Anterior cingulate cortex (tissue), 58 donors: ENCODE measurements around the gene MAGEF1.
A peak's percentile ranks its signal among the peaks of the same experiment; 100 is the strongest.

ENCODE experiments used
- DNase-seq, 58 donors: peaks; one replicate each; lab custom pipeline; 2025; lab: John Stamatoyannopoulos, UW

Gene MAGEF1, protein sequence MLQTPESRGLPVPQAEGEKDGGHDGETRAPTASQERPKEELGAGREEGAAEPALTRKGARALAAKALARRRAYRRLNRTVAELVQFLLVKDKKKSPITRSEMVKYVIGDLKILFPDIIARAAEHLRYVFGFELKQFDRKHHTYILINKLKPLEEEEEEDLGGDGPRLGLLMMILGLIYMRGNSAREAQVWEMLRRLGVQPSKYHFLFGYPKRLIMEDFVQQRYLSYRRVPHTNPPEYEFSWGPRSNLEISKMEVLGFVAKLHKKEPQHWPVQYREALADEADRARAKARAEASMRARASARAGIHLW

DNA sequence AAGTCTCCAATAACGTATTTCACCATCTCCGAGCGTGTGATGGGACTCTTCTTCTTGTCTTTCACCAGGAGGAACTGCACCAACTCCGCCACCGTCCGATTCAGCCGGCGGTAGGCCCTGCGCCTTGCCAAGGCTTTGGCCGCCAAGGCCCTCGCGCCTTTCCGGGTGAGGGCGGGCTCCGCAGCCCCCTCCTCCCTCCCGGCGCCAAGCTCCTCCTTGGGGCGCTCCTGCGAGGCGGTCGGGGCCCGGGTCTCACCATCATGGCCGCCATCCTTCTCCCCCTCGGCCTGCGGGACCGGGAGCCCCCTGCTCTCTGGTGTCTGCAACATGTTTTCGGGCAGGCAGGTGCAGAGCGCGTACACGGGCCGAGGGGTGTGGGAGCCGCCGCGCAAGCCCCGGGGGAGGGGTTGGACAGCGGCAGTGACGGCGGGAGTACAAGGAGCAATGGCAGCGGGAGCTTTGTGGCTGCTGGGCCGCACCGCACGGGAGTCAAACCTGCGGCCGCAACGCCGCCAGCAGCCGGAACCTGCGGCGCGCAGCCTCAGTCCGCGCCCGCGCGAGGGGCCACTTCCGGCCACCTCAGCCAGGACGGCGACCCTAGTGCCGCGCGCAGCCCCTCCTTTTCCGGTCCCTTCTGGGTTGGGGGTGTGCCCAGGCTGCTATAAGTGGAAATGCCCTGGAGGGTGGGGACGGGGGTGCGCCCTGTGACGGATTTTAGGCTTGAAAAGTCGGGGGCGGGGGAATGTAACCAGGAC lies at the start of gene MAGEF1:
Gene MAGEF1 (minus strand): TSS at position 572 of the 755 bp plus-strand sequence. CDS start 243 bp downstream, at position 329.
- peak in 56 of 58 donors; percentile 36 to 86 (median 74) for DNase-seq

DNA sequence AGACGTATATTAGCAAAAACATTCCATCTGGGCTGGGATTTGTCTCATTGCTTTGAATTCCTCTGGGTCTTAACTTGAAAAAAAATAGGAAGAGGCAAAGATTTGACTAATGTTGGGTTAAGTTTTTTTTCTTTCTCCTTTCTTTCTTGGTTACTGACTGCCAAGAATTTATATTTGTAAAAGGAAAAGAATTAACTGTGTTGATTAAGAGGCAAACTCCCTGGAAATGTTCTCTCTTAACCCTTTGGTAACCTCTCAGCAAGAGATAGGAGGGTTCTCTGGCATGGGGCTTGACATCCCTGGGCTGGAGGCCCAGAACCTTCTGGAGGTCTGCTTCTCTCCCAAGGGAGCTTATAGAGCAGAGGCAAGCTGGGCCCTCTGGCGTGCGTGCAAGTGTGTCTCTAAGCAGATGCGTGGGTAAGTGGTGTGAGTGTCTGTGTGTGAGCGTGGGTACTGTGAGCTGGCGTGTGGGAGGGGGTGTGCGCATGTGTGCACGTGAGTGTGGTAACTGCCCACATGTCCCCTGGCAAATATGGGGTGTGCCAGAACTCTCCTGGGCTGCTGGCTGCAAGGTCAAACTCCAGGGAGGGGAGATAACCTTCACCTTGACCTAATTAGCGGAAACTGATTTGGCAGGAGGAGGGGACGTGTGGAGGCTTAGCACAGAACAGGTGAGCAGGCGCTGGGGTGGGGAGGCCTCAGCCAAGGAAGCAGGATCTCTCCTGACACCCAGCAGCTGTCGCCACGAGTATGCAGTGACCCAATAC lies 49.4 kb upstream of the MAGEF1 start:
- DNase-seq, result peak in 10 of 58 donors; percentile 2 to 32 (median 10)

DNA sequence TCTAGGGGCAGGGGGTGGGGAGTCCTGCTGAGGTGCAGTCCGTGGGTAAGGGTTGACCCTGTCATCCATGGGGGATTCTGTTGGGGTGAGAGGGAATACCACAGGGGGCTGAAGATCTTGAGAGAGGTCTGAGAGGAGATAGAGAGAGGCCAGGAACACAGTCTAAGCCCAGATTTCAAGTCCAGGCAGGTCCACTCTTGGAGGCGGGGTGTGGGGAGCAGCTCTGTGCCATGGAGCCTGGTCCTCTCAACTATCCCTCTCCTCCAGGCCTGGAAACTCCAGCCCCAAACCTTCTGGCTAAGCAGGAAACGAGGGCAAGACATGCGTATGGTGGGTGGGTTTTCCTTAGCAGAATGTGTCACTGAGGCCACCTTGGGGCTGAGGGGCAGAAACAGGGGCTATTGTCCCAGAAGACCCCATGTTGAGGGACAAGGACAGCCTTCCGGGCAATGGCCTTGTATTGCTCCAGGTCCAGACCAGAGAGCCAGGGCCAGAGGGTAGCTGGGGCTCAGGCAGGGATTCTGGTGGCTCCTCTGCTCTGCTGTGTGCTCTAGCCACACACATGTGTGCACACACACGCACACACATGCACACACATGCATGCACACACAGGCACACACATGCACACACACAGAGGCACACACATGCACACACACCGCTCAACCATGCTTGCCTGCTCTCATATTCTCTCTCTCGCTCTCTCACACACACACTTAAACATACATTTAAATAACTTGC lies 48.6 kb upstream of the MAGEF1 start:
- DNase-seq, result no peak

DNA sequence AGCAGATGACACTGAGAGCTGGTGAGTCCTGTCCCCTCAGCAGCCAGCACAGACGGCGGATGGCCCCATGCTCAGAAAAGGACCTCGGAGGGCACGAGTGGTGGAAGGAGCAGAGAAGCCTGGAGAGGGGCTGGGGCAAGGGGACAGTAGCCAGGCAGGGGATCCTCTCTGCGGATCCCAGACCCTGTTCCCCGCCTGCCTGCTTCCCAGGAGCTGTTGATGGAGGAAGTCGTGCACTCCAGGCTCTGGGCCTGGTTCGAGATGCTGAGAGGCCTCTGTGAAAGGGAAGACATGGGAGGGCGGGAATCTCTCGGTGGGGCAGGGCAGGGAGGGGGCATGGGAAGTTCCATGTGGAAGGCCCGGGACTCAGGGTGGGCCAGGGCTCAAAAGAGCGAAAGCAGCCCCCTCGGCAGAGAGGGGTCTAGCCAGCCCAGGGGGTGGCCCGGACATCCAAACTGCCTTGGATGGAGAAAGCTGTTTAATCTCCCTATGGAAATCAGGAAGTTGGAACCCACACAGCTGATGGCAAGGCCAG lies 47.9 kb upstream of the MAGEF1 start:
- no peak for DNase-seq

DNA sequence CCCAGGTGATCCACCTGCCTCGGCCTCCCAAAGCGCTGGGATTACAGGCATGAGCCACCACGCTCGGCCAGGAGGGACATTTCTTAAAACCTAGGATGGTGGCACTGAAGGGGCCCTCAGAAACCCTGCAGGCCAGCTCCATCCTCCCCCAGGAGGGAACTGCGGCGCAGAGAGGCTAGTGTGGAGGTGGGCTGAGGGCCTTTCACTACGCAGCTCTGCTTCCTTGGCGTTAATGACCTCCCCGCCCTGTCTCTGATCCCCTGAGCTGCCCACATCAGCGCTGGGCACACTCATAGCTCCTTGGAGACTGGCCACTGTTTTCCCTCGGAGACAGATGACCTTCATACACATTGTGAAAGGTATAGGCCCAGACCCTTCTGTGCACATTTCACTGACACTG lies 46.2 kb upstream of the MAGEF1 start:
- DNase-seq, result no peak

DNA sequence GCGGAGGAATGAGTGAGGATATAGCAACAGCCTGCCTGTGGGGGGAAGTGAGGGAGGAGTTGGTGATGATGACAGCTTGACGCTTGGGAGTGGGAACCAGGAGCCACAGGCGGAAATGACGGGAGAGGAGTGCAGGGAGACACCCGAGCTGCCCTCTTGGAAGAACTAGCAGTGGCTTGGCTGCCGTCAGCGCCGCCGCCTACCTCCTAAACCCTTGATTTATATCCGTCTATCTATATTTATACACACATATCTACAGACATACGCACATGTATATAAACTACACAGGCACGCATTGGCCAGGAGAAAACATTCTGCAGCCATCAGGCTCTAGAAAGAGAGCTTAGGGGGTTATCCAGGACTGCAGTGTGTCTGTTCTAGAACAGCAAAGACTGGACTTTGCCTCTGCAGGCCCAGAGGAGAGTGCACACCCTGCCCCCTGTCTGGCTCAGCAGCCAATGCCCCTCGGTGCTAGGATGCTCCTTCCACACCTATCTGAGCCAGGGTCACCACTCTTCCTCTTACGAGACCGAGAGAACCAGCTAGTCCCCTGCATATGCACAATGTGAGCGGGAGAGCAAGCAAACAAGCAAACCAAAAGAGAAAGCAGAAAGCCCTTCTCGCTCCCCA lies 45.3 kb upstream of the MAGEF1 start:
- DNase-seq, result peak in 48 of 58 donors; percentile 9 to 83 (median 46)

DNA sequence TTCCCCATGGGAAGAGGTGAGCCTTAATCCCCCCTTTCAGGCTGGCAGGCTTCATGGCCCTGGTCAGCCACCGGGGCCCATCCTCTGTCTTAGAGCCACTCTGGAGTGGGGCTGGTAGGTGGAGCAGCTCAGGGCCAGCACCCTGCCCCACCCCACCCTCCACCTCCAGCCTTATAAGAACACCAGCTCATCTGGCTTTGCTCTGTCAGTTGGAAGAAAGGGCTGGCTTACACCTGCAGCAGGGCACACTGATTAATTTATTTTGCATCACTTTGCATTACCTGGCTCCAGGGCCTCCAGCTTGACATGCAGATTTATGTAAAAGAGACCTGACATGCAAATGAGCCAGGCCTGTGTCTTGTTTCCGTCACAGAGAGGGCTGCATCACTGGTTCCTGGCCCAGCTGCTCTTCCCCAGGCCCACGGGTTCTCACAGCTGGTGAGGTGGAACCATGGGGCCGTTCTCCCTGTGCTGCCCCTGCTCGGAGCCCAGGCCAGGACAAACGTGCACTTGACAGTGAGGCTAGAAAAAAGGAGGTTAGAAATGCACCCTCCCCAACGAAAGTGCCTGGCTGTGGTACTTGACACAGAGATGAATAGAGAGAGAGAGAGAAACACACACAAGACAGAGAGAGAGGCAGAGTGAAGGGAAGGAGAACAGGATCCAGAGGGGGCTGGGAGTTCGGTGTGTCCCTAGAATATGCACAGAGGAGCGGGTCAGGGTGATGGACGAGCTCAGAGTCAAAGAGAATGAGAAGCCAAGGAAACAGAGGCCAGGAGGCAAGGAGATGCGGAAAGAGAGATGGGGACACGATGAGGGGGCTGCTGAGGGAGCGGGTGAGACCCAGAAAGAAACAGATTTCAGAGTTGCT lies 44.5 kb upstream of the MAGEF1 start:
- peak in 2 of 58 donors; percentile 15 to 62 for DNase-seq

DNA sequence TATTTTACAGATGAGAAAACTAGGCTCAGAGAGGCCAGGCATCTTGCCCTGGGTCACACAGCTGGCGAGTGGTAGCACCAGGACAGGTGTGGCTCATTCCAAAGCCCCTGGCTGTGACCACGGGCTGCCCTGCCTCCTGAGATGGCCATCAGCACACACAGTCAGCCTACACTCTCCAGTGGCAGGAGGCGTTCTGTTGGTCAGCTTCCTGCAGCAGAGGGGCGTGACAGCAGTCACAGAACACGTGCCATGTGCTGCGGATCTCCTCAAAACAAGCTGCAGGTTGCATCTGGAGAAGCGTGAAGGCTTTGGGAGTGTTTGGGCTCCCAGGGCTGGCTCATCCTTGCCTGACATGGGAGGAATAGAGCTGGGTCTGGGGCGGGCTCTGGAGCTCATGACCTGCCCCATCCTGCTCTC lies 43.5 kb upstream of the MAGEF1 start:
- no peak for DNase-seq

DNA sequence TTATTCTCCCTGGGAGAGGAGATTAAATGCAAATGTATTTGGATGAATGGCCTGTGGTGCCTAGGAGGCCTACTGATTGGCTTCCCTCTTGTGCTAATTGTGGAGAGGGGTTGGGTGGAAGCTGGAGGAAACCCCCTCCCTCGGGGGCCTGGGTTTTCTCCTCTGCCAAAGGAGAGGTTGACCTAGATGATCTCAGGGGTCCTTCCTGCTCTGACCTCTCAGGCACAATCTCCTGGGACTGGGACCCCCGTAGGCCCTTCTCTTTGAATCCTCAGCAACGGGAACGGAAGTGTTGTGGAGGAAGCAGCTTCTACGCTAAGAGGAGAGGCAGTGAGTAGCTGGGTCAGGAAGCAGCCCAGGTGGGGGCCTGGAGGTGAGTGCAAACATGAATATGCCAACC lies 40.5 kb upstream of the MAGEF1 start:
- DNase-seq, result no peak

DNA sequence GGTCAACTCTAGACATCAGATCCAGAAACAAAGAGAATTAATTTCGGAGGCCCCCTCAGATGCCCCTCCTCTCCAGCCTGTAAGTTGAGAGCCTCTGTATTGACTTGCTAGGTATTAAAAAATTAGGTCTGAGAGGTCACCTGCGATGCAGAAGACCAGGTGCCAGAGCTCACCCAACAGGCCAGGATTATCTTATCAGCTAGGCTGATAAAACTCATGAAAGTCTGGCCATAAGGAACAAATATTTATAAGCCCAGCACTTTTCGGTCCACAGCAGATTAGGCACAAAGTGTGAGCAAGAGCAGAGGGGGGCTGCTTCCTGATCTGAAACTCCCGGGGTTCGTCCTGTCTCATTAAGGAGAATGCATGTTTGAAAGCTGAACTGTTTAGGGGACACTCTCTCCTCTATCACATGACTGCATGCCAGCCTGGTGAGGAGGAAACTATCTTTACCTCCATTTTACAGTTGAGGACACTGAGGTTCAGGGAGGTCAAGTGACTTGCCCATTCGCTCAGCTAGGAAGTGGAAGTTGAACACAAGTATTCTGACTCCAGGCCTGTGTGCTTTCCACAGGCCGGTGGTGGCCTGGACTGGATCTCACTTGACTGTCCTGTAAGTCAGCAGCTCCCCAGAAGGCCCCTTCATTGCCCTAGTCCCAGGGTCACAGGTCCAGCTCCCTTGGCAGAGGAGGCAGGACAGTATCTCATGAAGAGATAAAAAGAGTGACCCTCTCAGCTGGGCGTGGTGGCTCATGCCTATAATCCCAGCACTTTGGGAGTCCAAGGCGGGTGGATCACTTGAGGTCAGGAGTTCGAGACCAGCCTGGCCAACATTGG lies 39.6 kb upstream of the MAGEF1 start:
- DNase-seq, result no peak

DNA sequence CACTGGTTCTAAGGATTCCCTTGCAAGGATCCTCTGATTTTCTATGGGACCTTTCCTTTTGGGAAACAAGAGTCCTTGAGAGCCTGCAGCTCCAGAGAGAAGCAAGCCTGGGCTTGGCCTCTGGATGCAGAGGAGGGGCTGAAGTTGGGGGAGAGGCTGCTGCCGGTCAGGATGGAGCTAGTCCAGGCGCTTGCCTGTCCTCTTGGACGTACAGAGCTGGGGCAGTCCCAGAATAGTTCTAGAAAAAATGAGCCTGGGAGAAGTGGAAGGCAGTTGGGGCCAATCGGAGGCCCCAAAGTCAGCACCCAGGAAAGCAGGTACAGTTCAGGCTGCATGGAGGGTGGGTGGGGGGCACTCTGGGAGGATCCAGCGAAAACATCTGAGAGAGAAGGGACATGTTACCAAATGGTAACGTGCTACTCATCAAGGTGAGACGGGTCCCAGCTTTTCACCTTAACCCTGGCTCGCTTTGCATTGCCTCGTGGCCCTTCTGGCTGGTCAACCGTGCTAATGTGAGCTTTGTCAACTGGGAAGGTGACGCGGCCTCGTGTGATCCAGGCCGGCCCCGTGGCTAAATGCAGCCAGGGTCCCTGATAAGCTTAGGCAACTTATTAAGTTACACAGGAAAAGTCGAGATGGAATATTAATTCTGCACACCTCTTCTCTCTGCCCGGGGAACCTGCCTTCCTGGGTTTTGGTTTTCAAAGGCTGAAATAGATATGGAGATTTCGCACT lies 38.7 kb upstream of the MAGEF1 start:
- no peak for DNase-seq

DNA sequence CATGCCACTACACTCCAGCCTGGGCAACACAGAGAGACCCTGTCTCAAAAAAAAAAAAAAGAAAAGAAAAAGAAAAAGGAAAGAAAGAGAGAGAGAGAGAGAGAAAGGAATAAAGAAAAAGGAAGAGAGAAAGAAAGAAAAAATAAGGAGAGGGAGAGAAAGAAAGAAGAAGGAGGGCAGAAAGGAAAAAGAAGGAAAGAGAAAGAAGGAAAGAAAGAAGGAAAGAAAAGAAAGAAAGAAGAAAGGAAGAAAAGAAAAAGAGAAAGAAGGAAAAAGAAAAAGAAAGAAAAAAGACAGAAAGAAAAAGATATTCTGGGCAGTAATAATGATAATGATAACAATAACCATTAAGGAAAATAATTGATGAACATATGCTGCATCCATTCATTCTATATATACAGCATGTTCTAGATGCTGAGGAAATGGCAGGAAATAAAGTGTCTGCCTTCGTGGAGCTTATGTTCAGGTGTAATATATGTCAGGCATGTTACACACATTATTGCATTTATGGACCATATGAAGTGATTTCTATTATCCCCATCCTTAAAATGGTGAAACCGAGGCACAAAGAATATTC lies 37.4 kb upstream of the MAGEF1 start:
- DNase-seq, result no peak

DNA sequence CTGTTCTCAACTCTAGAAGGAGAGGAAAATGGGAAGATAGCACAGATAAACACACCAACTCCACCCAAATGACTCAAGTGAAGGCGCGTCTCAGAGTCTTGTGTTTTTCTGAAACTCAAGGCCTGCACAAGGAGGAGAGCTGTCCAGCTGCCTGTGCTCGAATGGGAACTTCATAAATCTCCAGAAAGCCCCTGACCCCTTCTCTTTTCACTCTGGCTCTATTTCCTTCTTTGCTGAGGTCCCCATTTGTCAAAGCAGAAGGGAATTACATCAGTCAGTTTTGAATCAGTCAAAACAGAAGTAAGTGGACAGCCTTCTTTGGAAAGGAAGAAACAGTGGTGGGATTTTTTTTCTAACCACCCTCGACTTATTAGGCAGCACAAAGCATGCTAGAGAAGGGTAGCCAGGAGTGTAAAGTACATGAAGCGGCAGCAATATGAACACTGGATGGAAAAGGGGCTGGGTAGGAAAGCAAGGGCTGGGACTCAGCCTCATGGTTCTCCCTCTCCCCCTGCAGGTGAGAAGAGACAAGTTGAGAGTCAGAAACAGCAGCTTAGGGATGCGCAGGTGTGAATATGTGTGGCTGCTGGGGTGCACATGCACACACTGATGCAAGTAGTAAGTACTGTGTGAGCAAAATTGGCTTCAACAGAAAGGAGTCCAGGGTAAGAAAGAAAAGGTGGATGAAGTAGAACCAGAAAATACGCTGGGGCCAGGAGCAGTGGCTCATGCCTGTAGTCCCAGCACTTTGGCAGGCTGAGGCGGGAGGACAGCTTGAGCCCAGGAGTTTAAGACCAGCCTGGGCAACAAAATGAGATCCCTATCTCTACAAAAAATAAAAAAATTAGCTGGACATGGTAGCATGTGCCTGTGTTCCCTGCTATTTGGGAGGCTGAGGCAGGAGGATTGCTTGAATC lies 36.6 kb upstream of the MAGEF1 start:
- peak in 1 of 58 donors; percentile 8 for DNase-seq

DNA sequence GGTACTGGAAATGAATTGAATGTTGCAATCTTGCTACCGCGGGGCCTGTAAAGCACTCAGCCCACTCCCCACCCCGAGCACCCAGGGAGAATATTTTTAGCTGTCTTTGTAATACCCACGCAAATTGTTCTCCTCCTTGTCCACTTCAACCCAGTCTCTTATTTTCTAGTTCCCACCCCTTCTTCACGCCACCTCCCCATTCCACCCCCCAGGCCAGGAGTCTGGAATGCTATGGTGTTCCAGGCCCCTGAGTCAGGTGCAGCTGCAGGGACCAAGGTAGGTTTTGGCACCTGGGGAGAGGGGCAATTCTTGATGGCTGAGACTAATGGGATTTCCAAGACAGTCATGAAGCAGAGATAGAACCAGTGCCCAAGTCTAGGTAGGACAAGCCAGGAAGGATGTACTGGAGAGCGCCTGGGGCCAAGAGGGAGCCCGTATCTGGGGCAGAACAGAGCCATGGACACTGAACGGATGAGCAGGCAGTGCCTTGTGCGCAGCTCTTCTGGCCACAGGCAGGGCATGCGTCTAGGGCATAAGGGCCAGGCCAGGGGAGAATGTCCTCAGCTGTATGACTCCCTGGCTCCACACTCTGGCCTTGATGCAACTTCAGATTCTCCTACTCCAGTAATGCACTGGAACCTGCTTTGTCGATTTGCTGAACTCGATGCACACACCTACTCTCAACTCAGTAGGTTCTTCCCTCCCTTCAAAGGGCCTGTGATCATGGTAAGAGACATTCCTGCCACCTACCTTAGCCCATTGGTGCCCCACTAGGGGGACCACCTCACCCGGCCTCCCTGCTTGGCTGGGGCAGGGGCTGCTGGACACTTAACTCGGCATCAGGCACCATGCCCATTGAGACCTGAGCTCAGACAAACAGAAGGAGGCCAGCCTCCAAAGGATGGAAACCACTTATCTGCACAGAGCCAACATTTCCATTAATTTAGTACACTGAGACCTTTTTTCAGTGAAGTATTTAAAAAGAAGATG lies 34.6 kb upstream of the MAGEF1 start:
- no peak for DNase-seq
